Left renal pelvis (tissue), 4 donors: Measurements from ENCODE around the gene SERGEF. TPM values are rescaled to one million over a fixed set of nuclear protein-coding genes. Genes with fewer than 3 reads are reported as not detected.

Experiments
- DNase-seq, 4 donors: peaks; one replicate each; pipeline ENCODE4 v3.0.0-alpha.2; 2013; ENCODE audit warnings: low read depth in 4 of 4, low spot score in 3 of 4
- polyA plus RNA-seq, 4 donors: library from polyadenylated mRNA; unstranded; fragments of 120-200 nt; gene quantifications; one replicate each; pipeline ENCODE4 v1.2.1, GENCODE V29; 2013; ENCODE audit not compliant: insufficient read length in 4 of 4

The SERGEF gene
- polyA plus RNA-seq, 4 donors = 11.0 to 20.1 (median 18.7) TPM

DNA sequence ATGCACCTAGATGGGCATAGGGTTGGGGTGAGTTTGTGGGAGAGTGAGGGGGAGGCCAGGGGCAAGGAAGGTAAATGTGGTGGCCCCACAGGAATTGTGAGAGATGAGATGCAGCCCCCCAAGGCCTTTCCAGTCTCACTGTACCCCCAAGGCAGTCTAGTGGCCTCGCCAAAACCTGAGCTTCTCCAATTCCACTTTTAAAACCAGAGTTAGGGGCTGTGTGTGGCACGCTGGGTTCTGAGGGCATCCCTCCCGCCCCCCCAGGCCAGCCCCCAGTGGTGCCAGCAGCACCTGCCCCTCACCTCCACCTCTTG, 237.9 kb downstream of the SERGEF start:
- no peak for DNase-seq

DNA sequence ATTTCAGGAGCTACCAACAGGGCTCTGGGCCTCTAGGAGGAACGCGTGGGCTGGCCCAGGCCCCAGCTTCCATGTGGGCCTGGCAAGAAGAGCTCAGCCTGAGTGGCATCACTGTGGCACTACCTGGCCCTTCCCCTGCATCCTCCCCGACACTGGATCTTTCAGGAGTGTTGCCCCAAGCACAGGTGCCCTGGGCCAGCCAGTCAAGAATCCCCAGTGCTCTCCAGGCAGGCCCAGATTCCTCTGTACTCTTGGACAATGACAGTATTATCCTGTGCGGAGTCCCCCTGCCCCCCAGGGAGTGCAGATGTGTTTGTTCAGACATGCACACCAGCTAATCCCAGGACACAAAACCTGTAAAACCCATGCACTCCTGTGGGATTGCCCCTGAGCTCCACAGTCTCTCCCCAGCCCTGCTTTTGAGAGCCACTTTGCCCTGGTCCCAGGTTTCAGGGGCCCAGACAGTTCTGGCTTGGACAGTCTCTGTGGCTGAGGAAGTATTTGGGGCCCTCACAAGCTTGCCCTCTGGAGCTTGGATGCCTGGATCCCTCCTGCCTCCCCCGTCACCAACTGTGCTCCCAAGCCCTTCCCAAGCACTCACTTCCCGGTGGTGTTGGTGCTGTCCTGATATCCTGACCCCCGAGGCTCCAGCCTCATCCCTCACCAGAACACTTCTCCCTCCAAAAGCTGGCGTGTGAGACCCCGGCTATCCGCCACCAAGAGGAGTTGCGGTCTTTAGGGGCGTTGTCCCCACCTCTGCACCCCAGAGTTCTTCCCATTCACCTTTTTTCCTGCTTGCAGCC, 238.4 kb downstream of the SERGEF start:
- DNase-seq = no peak

DNA sequence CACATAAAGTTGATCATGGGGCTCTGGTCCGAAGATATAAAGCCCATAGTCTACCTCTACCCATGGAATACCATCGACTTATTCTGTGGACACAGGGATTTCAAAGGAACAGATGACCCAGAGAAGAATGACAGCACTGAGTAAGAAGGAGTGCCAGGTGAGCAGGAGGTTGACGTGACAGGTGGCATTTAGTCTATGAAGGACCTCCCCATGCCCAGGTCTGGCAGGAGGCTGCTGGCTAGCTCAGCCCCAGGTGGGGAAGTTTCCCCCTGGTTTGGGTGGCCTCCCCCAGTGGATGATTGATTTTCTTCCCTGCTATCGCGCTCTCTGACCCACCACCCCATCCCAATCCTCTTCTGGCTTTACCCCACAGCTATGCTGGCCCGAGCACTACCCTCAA, 239.2 kb downstream of the SERGEF start:
- DNase-seq = no peak

DNA sequence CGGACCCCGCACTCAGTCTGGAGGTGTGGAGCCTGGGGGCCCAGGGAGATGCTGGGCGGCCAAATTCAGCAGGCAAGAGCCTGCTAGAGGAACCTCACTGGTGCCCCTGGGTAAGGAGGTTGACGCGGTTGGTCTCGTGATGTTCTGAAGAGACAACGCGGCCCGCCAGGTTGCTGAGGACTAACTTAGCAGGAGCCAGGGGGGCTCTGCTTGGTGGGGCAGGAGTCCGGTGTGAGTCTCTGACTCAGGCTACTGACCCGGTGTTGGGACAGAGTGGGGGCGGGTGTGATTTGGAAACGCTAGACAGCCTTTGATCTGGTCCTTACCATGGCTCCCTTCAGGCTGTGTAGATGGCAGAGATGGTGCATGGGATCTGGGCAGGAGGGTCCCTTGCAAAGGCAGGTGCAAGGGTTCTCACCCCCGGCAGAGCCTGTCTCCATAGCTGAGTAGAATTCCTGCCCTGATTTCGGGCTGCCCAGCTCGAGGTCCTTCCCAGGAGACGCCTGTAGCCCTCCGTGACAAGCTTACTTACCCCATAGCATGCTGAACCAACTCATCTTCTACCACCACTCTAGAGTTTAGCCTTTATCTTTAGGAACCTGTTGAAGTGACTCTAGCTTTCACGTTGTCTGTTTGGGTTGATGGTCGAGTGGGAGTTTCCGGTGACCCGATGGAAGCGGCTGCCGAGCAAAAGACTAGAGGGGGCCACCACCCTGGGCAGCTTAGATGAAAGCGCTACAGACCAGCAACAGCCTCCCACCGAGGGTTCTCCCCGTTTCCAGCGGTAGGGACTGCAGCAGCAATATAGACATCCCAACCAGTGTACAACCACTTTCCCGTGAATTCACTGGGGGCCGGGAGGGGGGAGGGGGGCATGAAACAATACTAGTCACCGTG, 239.9 kb downstream of the SERGEF start:
- DNase-seq = no peak

DNA sequence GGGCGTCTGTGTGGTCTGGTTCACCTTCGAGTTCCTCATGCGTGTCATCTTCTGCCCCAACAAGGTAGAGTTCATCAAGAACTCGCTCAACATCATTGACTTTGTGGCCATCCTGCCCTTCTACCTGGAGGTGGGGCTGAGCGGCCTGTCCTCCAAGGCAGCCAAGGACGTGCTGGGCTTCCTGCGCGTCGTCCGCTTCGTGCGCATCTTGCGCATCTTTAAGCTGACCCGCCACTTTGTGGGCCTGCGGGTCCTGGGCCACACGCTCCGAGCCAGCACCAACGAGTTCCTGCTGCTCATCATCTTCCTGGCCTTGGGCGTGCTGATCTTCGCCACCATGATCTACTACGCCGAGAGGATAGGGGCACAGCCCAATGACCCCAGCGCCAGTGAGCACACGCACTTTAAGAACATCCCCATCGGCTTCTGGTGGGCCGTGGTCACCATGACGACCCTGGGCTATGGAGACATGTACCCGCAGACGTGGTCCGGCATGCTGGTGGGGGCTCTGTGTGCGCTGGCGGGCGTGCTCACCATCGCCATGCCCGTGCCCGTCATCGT, 240.9 kb downstream of the SERGEF start:
- DNase-seq = no peak

DNA sequence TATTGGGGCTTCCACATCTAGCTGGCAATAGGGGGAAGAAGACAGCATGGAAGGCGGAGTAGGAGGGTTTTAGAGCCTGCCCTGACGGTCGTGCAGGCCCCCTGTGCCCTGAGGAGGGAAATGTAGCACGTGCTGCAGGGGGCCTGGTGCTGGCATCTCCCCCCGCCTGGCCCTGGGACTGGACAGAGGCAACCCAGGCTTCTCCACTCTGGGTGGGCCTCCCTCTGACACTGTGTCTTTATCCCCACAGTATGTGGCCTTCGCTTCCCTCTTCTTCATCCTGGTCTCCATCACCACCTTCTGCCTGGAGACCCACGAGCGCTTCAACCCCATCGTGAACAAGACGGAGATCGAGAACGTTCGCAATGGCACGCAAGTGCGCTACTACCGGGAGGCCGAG, 241.4 kb downstream of the SERGEF start:
- DNase-seq = no peak

DNA sequence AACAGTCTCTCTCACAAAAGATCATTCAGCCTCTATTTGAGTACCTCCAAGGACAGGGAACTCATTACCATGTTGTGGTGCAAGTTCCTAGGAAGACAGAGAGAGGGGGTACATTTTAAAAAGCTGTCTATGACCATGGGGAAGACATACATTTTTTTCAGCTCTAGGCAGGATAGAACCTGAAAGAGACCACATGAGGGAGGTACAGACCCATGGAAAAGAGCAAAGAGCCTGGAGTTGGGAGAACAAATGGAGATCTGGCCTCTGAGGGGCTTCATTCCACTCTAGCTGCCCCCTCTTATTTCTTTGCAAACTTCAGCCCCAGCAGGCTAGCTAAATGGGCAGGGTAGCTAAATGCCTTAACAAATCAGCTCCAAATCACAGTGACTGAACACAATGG, 241.9 kb downstream of the SERGEF start:
- DNase-seq = no peak

DNA sequence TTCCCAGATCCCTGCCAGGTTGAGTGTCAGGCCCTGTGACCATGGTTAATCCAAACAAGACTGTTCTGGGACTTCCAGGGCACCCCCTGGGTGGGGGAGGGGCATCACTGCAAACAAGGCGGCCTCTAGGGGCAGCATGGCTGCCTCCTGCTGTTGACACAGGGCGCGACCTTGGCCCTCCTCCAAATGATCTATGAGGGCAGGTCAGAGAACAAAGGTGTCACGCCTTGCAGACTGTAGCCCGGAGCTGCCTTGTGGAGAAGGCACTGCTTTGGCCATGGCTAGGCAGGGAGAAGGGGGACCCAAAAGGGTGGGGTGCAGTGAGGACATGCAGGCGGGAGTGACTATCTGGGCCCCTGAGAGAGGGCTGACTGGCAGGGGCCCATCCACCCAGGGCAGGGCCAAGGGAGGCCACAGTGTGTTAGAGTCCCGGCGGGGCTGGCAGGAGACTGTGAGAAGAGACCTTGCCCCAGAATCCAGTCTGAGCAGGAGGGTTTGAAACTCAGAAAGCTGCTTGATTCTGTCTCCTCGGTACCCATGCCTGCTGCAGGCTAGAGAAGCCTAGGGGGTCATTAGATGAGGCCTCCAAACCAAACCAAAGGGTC, 242.7 kb downstream of the SERGEF start:
- no peak for DNase-seq

DNA sequence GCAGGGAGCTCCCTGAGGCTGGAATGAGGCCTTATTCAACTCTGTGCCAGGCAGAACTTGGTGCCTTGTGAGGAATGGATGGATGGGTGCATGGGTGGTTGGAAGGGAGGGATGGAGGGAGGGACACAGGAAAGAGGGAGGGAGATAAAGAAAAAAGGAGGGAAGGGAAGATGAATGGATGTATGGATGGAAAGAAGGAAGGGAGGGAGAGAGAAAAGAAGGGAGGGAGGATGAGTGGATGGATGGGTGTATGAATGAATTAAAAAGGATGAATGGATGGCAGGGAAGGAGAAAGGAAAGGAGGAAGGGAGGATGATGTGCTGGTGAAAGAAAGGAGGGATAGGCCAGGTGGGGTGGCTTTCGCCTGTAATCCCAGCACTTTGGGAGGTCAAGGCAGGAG, 243.6 kb downstream of the SERGEF start:
- no peak for DNase-seq

DNA sequence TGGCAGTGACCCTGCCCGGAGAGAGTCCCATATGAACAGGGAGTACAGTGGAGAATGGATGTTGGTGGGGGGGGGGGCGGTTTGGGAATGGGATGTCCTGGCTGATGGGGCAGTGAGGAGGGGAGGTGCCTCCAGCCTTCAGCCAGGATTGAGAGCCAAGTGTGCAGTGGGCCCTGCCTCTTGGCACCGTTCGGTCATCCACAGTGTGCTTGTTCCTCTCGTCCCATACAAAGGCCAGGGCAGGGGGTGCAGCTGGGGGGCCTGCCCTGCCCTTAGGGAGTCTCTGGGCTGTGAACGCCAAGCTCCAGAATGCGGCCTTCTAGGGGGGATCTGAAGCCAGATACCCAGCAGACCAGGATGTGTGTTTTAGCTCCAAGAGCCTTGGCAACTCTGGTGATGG, 244.3 kb downstream of the SERGEF start:
- DNase-seq = no peak

DNA sequence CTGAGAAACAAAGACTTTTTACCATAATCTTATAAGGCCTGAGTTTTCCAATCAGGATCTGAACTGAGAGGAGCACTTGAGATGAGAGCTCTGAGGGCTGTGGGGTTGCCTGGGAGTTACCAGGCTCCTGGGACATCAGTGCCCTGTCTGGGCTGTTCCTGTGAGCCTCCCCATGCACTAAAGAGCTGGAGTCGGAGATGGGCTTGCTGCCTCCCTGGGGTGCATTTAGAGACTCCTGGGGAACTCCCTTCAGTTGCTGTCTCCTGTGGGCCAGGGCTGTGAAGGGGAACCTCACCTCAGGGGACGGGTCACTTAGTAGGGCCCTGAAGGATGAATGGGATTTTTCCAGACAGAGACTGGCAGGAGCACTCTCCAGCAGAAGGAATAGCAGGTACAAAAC, 244.9 kb downstream of the SERGEF start:
- DNase-seq = no peak

DNA sequence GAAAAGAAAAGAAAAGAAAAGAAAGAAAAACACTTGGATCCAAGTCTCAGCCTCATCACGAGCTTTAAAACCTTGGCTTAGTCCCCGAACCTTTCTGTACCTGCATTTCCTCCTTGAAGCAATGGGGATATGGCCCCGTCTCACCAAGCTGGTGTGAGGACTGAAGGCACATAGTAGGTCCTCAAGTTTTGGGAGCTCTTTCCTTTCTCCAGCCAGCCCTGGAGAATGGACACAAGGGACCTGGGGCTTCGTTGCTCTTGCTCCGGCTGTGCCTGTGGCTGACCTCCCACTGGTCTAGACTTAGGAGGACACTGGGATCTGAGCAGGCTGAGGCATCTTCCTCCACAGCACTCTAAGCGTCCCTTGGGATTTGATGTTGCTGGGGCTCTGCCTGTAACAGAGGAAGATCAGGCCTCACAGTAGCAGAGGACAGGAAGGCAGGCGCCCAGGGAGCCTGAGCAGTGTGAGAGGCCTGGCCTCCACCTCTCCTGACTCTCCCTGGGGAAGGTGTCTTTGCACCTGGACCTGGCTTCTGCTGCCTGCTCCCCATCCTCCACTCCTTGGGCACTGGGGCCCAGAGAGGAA, 245.5 kb downstream of the SERGEF start:
- DNase-seq = no peak

DNA sequence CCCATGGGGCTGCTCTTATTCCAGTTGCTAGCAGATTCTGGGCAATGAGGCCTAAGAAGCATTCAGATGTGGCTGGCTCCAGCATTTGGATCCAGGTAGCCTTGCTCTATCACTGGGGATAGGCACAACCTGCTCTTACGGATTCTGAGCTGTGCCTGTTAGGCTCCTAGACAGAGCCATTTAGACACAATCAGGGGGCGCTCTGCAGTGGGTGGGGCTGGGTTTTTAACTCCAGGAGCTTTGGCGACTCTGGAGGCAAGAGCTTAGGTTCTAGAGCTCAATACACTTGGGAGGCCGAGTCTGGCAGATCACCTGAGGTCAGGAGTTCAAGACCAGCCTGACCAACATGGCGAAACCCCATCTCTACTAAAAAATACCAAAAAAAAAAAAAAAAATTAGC, 246.3 kb downstream of the SERGEF start:
- no peak for DNase-seq

DNA sequence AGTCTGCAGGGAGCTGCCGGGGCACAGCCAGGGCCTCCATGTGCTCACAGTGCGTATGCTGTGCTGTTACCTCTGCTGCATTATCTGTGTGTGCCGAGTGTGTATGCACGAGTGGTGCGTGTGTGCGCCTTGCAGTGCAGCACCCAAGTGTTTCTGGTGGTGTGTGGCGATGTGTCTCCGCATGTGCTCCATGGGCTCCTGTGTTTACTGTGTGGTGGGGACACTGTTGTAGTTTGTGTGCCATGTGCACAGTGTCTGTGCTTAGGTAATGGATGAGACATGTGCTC, 246.8 kb downstream of the SERGEF start:
- DNase-seq = no peak

DNA sequence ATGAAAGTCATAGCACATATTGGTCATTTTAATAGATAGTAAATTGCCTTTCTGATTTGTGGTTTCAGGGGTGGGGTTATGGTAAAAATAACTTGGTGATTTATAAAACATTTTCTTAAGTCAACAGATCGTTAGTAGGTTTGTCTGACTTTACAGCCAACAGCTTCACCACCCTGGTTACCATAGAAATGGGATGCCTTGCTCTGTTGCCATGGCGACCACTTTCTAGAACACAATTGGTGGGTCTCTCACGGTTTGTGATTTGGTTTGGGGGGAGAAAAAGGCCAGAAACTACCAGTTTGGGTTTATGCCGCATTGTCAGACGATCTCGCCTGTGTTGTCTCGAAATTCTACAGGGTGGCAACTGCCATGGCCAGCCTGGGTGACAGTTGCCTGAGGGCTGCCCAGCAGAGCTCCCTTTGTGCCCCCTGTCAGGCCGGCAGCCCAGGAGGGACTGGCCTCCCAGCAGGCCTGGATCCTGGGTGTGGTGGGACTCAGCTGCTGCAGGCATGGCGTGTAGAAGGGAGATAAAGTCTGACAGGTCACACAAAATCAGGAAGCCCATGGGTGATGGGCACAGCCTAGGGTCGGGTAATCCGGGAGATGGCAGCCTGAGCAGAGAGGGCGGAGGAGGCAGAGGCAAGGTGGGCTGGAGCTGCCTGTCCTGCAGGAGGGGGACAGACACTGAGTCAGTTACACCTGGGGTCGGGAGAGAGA, 247.3 kb downstream of the SERGEF start:
- DNase-seq = no peak

DNA sequence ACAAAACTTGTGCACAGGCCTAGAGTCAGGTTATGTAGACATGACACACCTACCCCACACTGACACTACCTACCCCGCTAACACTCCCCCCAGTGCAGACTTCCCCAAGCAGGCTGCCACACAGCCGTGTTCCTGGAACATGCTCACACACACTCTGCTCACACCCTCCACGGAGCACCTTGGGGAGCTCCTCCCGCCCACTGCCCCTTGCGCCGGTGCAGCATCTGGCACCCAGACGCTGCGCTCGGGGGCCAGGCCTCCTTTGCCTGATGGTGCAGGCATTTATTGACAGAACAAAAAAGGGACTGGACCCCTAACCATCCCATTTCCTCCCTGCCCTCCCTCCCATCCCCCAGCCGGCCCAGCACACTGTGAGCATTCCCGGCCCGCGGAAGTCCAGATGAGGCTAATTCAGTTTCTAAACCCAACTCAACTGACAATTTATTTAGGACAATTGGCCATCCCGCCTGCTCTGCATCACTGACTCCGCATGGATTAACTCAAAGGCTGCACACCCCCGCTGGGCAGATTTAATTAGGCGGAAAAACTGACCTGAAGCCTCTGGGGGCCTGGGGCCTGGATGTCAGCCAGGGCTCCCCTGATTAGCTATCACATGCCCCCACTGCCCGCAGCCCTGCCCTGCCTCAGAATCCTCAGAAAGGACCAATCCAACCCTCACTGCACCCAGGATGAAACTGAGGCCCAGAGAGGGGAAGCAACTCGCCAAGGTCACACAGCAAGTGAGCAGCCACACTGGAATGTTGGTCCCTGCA, 248.2 kb downstream of the SERGEF start:
- no peak for DNase-seq

DNA sequence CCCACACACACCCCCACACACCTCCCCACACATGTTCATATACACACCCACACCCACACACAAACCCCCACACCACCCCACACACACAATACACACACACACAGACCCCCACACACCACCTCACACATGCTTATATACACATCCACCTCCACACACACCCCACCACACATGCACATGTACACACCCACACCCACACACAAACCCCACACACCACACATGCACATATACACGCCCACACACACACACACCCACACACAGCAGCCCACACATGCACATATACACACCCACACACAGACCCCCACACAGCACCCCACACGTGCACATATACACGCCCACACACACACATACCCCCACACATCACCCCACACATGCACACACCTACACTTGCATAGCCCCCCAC, 249.1 kb downstream of the SERGEF start:
- no peak for DNase-seq

DNA sequence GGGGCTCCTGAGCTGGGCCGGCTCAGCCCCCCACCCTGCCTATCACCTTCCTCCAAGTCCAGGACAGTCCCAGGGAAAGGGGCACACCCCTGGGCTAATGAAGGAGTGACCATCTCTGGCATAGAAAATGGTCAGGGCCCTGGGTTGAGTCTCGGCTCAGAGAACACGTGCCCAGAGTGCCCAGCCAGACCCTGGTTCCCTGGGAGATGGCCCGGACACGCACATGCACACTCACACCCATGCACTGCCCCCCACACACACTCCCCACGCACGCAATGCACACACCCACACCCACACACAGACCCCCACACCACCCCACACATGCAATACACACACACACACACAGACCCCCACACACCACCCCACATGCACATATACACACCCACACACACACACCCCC, 249.6 kb downstream of the SERGEF start:
- no peak for DNase-seq

DNA sequence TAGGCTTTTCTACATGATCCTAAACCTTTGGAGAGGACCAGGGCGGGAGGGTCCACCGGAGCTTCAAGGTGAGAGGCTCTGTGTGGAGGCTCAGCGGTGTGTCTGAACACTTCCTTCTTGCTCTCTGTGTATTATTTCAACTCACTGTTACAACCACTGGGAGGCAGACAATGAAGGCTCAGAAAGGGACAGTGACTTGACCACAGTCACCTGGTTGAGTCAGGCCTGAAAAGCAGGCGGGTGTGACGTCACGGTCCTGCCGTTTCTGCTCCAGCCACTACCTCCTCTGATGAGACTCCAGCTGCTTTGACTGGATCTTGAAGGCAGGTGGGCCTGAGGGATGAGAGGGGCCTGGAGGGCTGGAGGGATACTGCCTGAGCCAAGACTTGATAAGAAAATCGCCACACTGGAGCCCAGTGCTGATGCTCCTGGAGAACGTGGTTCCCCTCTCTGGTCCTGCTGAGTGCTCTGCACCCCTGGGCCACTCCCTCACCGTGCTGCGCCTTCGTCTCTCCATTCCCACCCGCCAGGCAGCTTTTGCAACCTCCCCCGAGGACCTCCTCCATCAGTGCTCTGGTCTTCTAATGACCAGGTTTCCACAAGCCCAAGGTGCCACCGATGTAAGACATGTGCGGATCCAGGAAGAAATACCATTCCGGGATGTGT, 250.4 kb downstream of the SERGEF start:
- no peak for DNase-seq
